ENCODE results near the gene TRPM1.
"Not testable (repeated sequence)": the region's sequence is repeated elsewhere in the genome, so short reads cannot be mapped to it uniquely, and the experiment has no call there.

TRPM1 gene

DNA sequence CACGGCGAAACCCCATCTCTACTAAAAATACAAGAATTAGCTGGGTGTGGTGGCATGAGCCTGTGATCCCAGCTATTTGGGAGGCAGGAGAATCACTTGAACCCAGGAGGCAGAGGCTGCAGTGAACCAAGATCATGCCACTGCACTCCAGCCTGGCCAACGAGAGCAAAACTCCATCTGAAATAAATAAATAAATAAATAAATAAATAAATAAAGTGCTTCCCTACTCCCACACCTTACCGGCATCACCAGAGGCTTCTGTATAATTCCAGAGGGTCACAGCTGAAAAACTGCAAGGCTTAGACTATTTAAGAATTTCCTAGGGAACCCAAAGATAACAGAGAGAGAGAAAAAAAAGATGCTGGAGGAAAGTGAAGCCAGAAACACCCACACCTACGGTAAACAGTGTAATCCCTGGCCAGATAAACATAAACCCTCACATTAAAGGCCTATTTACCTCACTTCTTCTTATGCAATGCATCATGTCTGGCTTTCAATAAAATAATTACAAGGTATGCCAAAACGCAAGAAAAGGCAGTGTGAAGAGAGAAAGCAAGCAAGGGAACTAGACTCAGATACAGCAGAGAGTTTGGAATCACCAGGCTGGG is 15.0 kb upstream of the TRPM1 start:
- no peak for DNase-seq

- DNase-seq: peak; percentile 44
Observed at GRCh38 chr15:31111091-31111647, 9.6 kb upstream of the TRPM1 start.

DNA sequence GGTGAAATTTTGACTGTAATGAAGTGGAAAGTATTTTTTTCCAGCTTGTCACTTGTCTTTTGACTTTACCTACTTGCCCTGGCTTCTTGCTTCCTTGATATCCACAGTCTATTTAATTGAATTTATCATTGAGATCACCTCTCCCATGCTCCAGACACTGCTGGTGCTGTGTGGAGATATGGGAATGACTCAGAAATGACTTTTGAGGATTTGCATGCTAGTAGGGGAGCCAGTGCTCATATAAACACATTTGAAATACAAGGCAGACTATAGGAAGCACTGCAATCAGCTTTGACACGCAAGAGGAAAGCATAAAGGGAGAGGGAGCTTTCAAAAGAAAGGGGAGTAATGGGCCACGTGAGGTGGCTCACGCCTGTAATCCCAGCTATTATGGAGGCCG is 7.3 kb upstream of the TRPM1 start:
- DNase-seq: peak; percentile 14

- peak; percentile 16 for DNase-seq
Observed at GRCh38 chr15:31106495-31107300, 5.2 kb upstream of the TRPM1 start.

DNA sequence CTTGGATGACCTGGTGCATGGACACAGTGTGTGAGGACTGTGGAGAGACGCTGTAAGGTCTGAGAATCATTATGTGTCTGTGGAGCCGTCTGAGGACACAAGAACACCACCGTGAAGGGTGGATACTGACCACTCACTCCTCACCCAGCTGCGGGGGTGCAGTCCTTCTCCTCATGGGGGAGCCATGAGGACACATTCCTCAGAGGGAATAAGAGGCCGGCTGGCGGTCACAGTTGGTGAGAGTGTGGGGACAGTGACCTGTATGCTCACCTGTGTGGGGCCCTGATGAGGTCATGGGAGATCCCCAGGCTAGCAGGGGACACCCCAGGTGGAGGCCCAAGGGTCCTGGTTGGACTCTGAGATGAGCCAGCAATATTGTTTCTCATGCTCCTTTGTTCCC is 2.5 kb upstream of the TRPM1 start:
- DNase-seq: peak; percentile 40

DNA sequence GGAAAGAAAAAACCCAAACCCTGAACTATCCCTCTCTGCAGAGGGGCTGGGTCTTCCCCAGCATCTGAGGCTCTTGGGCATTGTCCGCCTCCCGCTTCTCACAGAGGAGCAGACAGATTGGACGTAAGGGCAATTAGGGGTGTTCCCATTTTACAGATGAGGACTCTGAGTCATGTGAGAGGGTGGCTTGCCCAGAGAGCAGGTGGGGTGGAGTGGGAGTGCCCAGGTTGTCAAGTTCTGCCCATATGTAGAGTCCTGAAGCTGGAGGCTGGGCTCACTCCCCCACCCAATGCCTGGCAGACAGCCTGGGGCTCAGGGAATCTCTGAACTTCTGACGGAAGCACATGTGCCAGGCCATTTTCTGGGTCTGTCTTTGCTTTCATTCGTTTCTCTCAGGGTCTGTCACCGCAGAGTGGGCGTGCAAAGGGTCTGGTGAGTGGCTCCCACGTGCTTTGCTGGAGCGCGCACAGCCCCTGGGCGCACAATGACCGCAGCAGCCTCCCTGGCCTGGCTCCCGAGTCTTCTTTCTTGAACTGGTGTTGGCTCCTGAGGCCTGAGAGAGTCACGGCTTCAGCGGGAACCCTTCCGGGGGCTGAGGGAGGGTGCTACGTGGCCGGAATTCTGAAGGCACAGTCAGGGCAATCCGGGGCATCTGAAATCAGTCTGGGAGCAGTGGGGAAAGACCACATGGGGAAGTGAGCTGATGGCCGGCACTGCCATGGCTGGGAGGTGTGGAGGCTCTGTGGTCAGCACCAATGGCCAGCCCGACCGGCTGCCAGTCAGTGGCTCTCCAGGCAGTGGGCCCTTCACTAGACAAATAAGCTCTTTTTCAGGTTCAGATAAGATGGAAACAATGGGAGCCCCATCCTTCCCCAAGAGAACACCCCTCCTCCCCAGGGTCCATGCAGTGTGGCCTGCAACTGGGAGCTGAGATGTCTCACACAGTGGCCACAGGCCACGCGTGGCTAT is 1.1 kb upstream of the TRPM1 start:
- DNase-seq: no peak

- no peak for DNase-seq
Observed at GRCh38 chr15:31102039-31102321, 455 bp upstream of the TRPM1 start.

DNA sequence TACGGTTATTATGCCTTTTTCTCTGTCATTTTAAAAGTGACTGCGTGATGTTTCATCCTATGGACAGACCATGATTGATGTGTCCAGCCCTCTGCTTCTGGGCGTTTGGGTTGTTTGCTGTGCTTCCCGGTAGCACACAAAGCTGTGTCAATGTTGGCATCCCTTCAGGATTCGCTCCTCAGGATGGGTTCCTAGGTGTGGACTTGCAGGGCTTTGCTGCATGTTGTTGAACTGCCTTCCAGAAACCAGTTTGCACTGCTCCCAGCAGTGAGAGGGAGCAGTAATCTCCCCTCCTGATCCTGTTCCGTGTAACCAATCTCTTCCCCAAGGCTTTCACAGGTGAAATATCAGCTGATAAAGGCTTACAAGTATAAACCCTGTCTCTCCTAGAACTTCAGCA is 787 bp downstream of the TRPM1 start:
- DNase-seq: no peak

DNA sequence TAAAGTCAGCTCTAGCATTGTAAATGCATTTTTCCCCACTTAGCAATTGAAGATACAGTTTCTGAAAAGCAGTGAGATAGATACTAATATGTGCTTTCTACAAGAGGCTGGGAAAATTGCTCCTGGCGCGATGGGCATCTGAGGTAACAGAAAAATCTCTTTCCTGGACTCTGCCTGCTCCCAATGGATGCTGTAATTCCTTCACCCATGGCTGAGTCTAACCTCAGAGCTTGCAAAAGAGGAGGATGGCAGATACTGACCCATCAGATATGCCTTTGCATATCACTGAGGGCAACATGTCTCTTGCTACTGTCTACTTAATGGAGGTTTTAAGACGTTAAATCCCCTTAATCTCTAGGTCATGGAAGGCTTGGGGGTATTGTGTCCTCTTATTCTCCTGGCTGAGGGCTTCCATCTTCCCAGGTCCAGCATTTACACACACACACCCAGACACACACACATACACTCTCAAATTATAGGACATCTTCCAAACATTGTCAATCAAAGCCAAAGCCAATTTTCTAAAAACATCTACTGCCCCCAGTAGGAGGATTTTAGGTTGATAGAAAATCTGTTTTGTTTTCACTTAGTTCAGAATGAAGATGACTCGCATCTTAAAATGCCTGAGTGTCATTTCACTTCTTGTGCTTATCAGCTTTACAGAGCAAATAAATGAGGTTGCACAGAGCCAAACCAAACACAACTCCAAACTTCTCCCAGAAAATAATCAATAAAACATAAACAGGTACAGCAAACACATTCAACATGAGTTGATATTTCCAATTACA is 2.4 kb downstream of the TRPM1 start:
- DNase-seq: no peak

- no peak for DNase-seq
Observed at GRCh38 chr15:31098491-31098917, 3.0 kb downstream of the TRPM1 start.

- no peak for DNase-seq
Observed at GRCh38 chr15:31096563-31096962, 5.0 kb downstream of the TRPM1 start.

- no peak for DNase-seq
Observed at GRCh38 chr15:31091481-31091880, 10.0 kb downstream of the TRPM1 start.

DNA sequence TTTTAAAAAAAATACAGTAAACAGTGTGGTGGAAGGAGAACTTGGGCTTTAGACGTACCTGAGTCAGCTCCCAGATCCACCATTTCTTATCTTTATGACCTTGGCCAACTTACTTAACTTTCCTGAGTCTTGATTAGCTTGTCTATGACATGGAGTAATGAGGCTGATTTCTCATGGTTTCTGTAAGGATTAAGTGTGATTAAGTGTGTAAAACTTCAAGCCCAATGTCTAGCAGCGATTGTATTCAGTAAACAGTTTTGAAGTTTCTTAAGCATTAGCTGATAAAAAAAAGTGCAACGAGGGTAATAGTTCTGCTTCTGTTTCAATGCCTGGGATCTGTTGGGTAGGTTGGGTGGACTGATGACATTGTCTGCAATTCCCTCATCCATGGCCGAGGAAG is 10.8 kb downstream of the TRPM1 start:
- no peak for DNase-seq

DNA sequence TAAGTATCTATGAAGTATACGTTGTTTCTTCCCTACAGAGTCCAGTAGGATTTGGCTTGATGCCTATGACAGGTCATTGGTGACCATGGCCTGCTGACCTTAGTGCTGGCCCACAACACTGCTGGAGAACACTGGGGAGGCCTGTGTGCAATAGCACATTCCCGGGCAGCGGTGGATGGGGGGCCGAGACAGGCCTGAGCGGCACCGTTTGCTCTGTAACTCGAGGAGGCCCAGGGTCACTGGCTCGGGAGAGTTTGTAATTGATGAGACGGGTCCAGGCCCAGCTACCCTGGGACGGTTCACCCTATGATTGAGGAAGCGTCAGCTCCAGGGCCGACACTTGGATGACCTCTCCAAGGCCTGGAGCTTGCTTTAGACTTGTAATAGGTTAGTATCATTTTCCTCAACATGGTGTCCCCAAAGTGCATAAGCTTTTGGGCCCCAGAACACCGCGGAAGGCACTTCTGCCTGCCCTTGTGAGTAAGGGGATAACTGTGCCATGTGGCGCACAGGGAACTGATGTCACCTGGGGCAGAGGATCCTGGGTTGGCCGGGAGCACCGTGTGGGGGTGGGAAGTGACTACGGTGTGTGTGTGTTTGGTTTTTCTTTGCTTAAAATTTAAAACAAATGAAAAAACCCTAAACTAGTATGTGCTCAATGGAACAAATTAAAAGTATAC is 12.0 kb downstream of the TRPM1 start:
- no peak for DNase-seq

GRCh38 chr15:31088672-31089367 is 12.7 kb downstream of the TRPM1 start:
- no peak for DNase-seq

- DNase-seq: not testable (repeated sequence)
Observed at GRCh38 chr15:31088041-31088440, 13.5 kb downstream of the TRPM1 start.

- no peak for DNase-seq
Observed at GRCh38 chr15:31086344-31086743, 15.2 kb downstream of the TRPM1 start.

DNA sequence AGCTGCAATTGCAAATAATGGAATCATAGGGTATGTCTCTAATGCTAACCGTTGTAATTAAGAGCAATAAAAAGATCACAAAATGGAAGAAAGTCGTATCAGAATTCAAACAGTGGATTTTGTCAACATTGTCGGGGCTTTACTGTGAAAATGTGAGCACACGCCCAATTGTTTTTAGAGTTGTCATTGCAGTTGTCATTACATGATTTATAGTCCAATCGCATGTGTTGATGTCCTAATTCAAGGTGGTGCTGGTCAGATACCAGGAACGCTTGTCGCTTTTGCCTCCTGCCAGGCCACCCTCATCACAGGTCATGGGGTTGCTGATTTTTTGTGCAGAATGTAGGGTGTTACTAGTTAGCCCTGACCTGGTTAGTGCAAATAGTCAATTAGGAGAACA is 16.2 kb downstream of the TRPM1 start:
- DNase-seq: no peak

DNA sequence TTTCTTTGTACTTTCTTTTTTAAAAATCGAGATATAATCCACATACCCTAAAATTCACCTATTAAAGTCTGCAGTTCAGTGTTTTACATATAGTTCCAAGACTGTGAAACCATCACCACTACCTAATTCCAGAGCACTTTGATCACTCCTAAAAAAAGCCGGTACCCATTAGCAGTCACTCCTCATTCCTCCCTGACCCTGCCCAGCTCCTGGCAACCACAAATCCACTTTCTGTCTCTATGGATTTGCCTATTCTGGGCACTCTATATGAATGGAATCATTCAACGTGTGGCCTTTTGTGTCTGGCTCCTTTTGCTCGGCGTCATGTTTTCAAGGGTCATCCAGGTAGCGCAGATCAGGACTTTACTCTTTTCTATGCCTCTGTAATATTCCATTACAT is 17.3 kb downstream of the TRPM1 start:
- no peak for DNase-seq

GRCh38 chr15:31083370-31083780 is 18.1 kb downstream of the TRPM1 start:
- DNase-seq: no peak

DNA sequence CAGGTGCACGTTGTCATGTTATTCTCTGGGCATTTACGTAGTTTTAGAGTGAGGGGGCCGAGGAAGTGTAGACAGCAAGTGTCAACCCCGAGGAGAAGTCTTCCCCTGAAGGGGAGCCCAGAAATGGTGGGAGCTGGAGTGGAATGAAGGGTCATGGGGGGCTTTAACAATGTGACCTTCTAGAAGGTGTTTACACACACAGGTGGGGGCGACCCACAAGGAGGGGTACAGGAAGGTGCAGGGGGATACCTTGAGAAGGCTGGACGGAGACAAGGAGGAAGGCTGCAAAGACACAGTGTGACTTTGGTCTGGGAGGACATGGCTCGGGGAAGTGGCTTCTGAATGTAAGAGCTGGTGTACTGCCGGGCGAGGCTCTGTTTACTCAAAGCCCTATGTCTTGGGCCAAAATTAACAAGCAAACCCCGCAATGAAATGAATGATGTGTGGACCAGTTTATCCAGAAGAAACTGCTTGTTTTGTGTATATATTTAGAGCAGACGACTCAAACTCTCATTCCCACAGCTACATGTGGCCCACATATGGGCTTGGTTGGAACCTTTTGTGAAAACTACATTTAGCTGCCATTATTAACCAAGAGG is 18.7 kb downstream of the TRPM1 start:
- DNase-seq: no peak
